ENCODE results near the gene C14orf119.

The C14orf119 gene

DNA sequence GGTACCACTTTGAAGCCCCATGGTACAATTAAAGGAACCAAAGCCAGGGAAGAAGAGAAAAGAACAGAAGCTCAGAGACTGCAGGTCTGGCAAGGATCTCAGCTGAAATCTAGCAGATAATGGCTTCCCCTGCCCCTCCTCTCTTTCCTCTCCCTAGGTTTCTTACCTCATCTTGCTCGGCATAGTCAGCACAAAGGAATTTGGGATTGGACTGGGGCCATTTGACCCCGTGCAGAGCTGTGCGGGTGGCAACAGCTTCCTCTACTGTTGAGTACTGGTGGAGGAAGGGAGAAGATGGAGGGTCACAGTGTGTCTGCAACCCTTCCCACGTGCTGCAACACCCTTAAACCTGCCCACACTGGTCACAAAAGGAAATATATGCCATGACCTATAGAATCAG, 33.3 kb upstream of the C14orf119 start:
- no peak for DNase-seq

DNA sequence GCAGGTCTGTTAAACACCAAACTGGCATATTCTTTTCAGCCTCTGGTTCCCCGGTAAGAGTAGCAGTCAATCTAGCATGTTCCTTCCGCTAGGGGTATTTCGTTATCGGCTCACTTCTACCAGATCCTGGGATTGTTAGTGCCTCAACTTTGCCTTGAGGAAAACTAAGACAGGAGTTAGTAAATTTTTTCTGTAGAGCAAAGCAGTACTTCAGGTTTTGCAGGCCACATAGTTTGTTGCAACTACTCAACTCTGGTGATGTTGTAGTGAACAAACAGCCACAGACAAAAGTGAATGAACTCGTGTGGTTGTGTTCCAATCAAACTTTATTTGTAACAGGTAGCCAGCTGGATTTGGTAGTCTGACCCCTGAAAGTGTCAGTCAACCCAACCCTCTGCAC, 31.7 kb upstream of the C14orf119 start:
- DNase-seq: no peak

DNA sequence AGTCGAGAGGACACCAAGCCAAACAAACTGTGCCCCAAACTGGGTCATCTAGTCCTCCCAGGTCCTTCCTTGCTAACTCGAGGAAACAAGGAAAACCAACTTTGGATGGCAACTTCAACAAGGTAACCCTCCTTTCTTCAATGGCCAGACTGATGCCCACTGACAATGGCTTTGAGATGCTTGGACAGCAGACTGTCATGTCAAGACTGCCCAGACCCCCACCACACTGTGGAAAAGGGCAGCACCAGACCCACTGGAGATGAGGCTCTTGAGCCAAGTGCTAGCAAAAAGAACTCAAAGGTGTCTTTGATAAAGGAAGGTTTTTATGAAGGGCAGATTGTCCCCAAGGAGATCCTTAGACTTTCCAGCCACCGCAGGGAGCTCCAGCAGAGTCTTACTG, 28.9 kb upstream of the C14orf119 start:
- DNase-seq: no peak

DNA sequence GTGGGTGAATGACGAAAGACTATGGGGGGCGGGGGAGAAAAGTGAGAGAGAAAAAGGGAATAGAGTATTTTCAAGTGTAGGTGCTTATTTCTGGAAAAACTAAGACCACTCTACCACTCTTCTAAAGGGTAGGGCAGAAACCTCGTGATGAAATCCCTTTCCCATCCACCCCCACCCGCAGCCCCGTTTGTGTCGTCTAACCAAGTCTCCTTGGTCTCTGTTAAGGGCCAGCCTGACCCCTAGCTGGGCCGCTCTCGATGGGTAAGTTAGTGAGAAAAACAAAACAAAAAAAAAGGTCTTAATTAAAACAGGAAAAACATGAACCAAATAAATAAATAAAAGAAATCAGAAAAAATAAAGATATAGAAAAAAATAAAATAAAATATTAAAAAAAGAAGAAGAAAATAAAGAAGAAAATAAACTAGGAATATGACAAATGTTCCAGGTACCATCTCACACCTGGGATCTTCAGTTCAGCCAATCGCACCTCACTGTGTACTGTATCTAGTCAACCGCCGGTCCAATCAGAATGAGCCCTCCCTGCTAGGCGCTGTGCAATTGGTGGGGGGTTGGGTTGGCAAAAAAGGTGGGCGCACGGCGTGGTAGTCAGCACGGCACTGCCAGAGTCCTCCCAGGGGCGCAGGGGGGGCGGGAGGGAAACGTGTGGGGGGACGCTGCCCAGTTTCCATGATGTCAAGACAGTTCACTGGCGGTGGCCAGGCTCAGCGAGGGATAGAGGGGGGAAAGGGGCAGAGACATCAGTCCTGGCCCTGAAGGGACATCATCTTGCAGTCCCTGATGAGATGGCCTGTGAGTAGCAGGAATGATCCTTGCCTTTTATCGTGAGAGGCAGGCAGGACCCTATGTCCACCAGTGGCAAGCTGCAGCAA, 28.2 kb upstream of the C14orf119 start:
- DNase-seq: no peak

DNA sequence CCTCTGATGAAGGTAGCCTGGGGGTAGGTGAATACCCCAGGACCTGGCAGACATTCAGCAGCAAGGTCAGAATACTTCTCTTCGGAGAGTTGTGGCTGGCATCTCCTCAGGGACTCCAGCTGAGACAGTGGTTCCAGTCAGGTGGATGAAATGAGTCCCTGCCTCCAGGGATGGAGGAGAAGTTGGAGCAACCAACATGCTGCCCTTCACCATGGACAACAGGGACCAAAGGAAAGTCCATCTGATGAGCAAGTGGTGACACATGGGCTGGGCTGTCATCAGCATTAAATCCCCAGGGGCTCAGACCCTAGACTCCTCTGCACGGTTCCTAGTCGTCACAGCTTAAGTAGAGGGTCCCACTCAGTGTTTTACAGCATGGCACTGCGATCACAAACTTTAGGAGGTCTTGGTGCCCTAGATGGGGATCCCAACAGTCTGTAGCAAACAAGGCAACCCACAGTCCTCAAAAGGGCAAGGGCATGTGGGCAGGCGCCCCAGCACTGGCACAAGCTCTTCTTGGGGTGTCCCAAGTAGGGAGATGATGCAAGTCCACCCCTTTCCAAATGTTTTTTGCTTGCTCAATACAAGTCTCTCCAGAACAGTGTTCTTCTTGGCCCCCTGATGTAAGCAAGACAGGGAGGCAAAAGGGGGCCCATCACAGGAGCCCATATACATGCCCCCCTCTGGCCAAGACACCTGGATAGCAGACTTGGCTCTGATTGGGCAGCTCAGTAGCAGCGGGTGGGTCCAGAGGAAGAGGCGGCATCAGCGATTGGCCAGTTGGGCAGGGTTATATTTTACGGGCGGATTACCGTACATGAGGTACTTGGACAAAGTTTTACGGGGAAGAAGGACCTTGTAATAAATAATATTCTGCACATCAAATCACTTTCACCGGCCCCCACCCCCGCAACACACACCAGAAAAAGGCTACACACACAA, 27.2 kb upstream of the C14orf119 start:
- no peak for DNase-seq

DNA sequence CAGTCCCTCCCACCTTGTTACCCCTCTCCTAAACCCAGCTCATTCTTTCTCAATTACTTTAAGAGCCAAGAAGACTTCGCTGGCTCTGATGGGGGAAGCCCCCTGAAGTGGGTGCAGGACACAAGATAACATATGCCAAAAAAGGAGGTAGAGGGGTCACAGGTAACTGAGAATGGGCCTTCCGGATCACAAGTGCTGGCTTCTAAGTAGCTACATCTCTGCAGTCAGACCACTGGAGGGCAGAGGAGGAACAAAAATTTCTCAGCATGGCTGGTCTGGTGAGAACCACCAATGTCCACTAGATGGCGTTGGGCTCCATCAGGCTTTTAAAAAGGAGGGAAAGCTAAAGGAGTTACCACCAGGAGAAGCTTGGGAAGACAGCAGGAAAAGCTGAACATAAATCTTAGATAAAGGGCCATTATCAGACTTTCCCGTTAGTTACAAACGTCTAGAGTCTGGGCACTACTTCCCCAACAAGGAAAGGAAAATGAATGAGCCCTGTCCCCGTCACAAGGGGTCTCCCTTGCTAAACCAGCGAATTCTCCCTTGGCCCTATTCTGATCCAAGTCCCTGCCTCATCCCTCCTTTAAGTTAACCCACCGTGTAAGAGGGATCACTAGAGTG, 26.4 kb upstream of the C14orf119 start:
- peak; percentile 78 for DNase-seq

DNA sequence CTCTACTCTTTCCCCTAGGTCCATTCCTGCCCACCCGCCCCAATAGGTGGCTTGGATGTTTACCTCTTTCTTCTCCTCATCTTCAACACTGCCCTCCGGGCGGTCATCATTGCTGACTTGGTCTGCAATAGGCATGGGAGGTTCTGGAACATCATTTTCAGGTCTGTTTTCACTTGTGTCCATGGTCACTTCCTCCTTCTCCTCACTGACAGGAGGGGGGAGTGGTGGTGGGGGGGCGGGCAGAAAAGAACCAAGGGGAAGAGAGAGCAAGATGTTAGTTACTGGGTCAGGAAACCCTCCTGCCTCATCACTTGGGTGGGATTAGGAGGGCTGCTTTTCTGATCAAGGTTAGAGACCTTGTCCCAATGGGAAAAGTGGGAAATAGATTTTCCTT, 25.9 kb upstream of the C14orf119 start:
- DNase-seq: no peak

DNA sequence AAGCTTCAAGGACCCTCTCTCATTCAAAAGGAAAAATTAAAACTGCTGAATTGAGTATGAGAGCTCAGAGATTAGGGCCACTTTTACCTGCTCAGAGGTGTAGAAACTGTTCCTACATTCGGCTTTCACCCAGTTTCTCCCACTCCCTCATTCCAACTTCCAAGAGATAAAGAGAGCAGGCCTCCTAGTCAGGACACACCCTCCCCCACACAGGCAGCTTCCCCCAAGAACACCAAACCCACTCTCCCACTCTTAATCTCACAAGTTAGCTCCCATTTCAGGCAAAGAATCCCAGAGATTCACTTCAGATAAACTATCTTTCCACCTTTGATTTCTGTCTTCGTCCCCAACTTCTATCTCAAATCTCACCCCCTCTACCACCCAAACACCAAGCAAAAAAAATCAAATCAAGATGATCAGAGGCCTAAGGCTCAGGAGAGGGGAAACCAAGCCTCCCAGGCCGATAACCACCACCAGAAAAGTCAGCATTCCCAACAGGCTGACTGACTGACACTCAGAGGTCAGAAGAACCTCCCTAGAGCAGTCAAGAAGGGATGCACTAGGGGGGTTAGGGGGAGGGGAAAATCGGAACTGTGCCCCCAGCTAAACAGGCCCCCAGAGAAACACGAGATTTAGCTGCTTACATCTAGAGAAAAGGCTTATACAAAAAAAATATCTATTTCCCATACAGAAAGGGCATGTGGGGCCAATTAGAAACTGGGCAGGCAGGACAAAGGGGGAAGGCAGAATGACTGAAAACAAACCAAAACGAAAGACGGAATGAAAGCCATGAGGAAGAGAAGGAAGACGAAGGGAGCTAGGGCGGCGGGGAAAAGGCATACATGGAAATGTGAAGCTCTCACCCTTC, 24.8 kb upstream of the C14orf119 start:
- no peak for DNase-seq

DNA sequence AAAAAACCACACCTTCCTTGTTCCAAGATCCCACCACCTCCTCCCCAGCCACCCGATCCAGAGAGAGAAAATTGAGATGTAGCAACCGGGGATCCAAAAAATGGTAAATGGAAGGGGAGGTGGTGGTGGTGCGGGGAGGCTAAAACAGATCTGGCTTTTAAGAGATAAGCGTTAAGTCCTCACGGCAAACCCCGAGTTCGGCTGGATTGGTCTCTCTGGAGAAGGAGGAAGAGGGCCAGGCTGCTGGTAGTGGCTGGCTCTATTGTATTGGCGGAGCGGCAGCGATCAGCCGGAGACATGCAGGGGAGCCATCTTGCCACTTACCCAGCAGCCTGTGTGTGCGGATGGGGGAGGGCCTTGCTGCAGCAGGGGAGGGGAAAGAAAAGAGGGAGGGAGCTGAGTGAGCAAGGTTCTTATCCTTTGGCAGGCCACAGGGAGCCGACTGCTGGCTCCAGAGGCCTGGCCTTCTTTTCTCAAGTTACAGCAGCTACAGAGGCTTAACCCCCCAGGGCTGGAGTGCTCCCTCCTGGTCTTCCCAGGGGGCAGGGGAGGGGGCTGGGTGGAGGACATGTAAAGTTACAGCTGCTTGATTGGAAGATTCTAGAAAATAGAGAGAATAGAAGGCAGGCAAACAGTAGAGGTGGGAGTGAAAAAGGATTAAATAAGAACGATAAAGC, 23.9 kb upstream of the C14orf119 start:
- peak; percentile 78 for DNase-seq

DNA sequence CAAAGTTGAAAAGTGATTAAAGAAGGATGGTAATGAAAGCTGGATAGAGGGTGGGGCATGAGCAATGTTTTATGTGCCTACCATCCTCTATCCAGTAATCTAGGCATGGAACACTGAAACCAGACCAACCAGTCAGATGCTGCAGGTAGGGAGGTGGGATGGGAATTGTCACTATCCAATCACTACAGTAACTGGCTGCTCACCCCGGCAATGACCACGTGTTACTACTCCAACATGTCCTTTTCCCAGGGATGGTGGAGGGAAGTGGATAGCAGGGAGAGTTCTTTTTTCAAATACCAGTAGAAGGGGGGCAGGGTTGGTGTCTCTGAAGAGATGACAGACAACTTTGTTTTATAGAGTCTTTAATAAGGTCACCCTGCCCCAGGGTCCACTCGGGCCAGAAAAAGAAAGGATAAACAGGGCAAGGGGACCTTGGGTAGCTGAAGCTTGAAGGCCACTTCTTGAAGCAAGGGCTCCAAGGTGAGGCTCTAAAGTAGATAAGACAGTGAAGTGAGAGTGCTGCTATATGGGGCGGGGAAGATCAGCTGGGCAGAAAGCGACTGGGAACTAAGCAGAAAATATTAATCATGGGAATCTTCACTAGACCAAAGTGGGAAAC, 23.3 kb upstream of the C14orf119 start:
- DNase-seq: no peak

DNA sequence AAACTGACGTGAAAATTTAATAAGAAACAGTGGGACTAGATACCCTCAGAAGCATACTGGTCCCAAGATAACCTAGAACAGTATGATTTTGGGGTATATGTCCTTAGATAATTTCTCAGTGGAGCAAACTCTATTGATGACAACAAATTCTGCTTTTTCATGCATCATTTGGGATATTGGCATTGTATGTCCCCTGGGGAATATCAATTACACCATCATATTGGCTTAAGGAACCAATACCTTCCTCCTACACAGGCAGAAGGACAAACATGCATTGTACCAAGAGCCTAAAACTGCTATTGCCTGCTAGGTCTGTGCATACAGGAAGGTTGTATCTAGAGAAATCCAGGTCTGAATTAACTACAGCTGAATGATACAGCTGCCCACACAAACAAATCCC, 20.4 kb upstream of the C14orf119 start:
- no peak for DNase-seq

DNA sequence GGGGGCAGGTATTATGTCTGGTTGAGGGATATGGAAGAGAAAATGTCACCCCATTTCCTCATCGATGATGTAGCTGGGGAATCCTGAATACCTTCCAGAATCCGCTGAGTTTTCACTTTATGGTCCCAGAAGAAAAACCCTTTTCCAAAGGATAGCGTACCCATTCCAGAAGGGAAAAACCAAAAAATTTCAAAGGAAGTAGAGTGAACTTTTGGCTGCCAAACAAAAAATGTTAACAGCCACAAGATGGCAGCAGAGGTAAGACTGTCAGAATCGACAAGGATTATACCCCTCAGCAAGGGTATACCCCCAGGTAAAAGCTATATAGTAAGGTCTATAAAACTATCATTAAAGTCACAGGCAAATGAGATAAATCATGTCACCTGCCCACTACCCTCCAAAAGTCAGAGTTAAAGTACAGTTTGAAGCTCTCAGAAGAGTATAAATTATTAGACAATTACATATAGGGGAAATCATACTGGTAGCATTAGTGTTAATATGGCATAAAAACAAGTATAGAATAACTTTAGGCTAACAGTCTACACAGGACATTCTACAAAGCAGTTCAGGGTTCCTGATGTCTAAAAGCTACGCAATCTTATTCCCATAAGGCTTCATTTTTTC, 18.4 kb upstream of the C14orf119 start:
- DNase-seq: peak; percentile 40

DNA sequence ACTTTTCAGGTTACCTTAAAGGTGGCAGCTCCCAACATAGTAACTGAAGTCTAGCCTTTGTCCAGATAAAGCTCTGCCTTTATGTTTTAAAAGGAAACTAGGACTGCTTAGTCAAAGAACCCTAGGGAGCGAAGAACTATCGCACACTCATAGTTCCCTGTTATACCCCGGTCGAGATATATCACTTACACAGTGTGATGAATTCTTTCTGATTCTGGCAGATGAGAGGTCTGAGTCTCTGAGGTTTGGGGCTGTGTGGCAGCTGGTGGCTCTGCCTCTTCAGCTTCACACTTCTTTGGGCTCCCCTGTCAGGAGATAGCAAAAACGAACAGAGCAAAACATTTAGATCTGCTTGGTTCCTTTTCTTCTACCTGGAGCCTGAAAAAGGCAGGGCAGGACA, 17.3 kb upstream of the C14orf119 start:
- no peak for DNase-seq

DNA sequence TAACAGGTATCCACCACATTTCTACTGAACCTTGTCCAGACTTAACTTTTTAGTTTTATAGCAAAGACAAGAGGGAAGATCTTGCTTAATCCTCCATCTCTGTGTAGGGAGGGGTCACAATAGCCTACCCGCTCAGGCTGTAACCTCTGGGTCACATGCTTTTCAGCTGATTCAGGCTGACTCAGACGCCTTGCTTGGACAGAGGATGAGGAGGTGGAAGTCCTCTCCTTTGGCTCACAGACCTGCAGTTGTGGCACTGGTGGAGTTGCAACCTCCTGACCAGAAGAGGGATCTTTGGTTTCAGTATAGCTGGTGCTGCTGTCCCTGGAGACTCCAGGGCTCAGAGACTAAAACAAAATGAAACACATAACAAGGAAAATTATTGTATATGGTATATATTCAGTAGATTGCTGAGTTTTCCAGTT, 16.6 kb upstream of the C14orf119 start:
- no peak for DNase-seq

DNA sequence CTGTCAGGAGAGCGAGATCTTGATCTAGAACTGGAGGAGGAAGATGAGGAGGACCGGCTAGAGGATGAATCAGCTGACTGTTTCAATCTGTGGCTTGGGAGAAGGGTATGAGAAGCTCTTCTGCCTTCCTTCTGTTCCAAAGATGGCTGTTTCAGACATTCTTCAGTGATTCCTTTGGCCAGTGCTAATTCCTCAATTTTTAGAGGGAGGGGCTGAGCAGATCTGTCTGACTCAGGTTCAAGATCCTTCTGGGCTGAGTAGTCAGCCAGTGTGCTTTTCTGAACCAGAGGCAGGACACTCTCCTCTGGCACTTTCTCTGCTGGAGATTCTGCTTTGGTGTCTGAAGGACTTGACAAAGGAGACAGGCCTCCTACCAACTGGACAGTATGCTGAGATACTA, 15.6 kb upstream of the C14orf119 start:
- no peak for DNase-seq

DNA sequence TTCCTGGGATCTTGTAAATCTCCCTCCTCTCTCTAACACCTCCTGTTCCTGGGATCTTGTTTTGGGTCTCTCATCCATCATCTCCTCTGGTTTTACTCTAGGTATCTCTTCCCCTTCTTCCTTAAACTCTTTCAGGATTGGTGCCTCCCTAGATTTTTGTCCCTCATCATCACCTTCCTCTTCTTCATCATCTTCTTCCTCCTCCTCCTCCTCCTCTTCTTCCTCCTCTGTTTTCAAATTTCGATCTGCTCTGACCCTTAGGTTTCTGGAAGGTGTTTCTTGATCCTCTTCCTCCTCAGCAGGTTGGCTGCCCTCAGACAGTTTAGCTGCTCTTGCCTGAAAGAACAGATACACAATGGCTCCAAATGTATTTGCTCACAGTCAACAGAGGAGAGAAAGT, 14.8 kb upstream of the C14orf119 start:
- DNase-seq: no peak

DNA sequence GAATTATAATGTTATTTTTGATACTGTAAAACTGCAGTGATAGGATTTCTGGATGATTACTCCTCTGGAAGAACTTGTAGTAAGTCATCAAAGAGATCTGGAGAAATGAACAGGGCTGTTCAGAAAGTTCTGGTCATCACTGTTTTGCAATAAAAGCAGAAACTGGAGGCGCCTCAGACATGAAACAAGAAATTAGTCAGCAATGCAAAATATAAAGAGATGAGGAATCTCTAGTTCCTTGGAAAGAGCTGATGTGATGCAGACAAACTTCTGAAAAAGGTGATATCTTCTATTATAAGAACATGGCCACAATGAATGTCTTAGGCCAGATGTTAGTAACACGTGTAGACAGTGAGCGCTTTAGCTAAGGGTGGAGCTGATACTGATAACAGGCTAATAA, 9.8 kb upstream of the C14orf119 start:
- DNase-seq: no peak

DNA sequence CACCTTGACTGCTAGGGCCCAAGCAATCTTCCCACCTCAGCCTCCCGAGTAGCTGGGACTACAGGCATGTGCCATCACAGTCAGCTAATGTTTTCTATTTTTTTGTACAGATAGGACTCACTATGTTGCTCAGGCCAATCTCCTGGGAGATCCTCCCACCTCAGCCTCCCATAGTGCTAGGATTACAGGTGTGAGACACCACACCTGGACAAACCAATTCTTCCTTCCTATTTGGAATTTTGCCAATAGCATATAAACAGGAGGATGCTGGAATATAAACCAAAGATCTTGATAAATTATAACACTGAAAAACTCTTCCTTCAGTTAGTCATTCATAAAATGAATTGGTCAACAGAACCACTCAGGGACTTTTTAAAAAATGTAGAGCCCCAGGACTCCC, 8.7 kb upstream of the C14orf119 start:
- no peak for DNase-seq

DNA sequence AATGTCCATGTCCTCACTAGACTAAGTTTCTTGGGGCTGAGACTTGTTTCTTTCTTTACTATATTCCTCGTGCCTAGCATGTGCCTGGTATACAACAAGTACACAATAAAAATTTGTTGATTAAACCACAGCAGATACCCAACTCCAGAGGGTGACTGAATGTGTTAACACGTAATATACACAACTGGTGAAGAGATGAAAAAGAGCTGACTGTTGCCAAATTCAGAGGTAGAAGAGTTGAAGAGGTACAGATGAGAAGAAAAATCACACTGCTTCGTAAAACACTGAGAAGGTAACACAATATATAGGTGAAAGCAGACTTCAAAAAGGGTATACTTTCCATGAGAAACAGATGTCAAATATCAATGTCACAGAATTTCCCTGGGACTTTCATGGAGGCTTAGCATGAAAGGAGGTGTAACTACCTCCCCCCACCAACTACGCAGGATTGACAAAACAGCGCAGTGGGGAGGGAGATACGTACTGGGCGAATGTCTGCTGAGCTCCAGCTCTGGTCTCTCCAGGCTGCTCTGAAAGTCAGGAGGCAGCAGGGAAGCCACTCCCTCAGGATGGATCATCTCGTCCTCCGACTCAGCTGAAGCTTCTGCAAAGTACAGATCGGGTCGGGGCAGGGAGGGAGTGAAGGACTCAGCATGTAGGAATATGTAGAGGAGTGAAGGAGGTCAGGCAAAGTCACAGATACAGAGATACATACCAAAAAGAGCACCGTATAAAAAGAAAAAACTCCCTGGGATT, 5.6 kb upstream of the C14orf119 start:
- no peak for DNase-seq

DNA sequence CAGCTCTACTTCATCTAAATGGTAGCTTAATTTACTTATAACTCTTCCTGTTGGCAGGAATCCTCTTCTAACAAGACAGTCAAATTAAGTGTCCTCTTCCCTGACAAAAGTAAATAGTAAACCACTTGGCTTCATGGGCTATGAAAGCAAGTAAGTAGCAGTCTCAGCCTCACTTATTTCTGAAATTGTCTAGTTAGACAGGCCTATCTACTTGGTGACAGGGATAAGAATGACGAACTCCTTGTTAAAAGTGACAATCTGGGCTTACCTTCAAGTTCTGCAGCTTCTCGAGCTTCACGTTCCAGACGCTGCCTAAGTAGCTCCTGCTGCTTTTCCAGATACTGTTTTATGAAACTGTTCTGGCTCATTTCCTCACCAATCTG, 5.1 kb upstream of the C14orf119 start:
- no peak for DNase-seq
